GM10266 (cell line): ENCODE data around the gene LRRFIP1.

Experiments
- DNase-seq: peaks from one replicate; pipeline ENCODE4 v3.0.0; 2012; ENCODE audit errors: extremely low spot score
- TF ChIP-seq, protein P1 (sequence below): IDR thresholded peaks from 2 replicates; pipeline ENCODE4 v1.5.1; 2012; ENCODE audit warnings: mild to moderate bottlenecking, low read depth; ENCODE audit not compliant: control insufficient read depth, insufficient read depth; ENCODE audit errors: missing control alignments

The LRRFIP1 gene

DNA sequence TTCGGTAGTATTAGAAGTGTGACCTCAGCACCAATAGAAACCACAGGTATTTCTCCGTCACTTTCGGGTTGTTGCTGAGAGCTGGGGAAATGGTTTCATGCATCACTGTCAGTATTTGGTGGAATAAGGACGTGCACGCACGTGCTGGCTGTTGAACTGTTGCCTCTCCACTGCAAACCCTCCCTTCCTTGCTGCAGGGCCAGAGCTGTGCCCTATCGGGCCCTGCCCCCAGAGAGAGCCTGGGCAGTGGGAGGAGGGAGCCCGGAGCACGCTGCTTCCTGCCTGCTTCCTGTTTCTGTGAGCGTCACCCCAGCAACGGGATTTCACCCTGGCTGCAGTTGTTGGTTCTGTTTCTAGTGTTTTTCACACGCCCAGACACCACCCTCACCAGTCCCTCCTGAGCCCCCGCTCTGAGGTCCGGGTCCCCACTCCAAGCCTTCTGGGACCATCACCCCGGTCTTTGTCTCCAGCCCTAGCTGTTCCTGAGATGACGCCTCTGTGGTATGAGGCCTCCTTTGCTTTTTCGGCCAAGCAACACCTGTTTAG lies 47.4 kb downstream of the LRRFIP1 start:
- TF ChIP-seq, protein P1, sequence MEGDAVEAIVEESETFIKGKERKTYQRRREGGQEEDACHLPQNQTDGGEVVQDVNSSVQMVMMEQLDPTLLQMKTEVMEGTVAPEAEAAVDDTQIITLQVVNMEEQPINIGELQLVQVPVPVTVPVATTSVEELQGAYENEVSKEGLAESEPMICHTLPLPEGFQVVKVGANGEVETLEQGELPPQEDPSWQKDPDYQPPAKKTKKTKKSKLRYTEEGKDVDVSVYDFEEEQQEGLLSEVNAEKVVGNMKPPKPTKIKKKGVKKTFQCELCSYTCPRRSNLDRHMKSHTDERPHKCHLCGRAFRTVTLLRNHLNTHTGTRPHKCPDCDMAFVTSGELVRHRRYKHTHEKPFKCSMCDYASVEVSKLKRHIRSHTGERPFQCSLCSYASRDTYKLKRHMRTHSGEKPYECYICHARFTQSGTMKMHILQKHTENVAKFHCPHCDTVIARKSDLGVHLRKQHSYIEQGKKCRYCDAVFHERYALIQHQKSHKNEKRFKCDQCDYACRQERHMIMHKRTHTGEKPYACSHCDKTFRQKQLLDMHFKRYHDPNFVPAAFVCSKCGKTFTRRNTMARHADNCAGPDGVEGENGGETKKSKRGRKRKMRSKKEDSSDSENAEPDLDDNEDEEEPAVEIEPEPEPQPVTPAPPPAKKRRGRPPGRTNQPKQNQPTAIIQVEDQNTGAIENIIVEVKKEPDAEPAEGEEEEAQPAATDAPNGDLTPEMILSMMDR, result no peak
- DNase-seq, result peak; percentile 71

GRCh38 chr2:237675316-237675715 lies 47.9 kb downstream of the LRRFIP1 start:
- DNase-seq, result no peak
- TF ChIP-seq, protein P1, result no peak

DNA sequence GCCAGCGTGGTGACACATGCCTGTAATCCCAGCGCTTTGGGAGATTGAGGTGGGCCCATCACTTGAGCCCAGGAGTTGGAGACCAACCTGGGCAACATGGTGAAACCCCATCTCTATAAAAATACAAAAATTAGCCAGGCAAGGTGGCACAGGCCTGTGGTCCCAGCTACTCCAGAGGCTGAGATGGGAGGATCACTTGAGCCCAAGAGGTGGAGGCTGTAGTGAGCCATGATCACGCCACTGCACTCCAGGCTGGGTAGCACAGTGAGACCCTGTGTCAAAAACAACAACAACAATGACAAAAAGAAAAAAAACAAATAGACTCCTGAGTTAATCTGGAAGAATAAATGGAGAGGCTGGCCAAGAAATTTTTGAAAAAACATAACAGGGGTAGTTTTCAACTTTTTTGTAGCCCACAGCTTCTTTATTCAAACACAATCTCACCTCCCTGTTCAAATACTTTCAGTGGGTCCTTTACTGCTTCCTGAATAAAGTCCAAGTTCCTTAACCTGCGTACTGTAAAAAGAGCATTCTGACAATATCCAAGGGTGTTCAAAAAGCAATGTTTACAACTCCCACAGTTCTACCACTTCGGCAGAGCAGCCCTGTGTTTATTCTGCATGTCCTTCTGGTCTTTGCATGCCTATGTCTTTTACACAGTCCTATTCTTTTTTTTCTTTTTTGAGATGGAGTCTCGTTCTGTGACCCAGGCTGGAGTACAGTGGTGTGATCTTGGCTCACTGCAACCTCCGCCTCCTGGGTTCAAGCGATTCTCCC lies 53.5 kb downstream of the LRRFIP1 start:
- TF ChIP-seq, protein P1, result no peak
- no peak for DNase-seq

DNA sequence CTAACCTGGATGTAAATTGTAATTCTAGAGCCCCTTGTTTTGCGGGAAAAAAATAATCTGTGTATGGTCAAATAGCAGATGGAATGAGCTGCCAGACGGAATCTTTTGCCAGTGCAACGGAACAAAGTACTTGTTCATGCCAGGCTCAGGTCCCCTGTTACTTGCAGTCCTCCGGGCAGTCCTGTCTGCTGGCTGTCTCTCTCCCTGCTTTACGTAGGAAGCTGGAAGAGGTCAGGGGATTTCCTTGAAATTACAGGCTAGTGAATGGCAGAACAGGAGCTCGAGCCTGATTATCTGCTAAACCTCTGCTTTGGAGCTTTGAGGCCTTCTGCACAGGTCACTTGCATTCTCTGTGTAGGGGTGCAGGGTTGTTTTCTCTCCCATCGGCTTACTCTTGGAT lies 54.8 kb downstream of the LRRFIP1 start:
- DNase-seq, result no peak
- TF ChIP-seq, protein P1, result no peak

DNA sequence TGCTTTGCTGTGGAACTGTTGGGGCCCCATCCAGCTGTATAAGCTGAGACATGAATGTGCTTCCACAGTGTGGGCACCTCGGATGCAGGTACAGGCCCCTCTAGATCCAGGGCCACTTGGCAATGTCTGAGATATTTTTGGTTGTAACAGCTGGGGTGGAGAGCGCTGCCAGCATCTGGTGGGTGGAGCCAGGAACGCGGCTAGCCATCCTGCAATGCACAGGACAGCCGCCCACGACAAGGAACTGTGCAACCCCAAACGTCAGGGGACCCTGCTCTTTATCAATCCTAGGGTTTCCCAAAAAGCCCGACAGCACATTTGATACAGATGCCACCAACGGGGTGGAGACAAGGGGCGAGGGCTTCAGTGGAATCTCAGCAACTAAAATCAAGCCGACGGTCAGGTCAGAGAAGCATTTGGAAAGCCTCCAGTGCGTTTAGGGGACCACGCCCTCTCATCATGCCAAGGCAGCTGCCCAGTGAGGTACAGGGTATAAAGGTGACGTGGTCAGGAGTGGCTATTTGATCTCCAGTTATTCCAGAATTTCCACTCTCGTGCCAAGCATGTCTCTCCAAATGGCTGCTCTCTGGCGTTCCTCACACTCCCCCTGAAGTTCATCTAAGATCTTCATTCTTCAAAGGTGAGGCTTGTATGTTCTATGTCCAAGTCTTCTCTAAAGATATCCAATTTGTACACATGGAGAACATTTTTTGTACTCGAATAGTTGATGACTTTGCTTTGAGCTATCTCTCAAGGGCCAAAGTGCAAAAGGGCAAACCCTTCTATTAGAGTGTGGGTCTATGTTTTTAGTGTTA lies 55.7 kb downstream of the LRRFIP1 start:
- DNase-seq, result no peak

GRCh38 chr2:237685408-237685807 lies 58.0 kb downstream of the LRRFIP1 start:
- no peak for DNase-seq
- TF ChIP-seq, protein P1, result peak; percentile 13

More for the DNA sequence above, 55.7 kb downstream of the LRRFIP1 start:
- TF ChIP-seq, protein P1, result no peak
